ENCODE results near the gene UGCG. TPM values are rescaled to one million over a fixed set of nuclear protein-coding genes. Genes with fewer than 3 reads are reported as not detected.

The UGCG gene
- total and polyA plus RNA-seq, 2 of the 8 experiments (the other 6 are each of a cell fraction or from before 2014, with no cell fraction given): 14.9 to 34.0 TPM

GRCh38 chr9:111898331-111899096 lies 1.9 kb downstream of the UGCG start:
- H3K79me1 ChIP-seq (ENCODE audit: low read depth, low read length): peaks cover 3% of the 10 kb centered on the region; the same call in 1 of the 2 replicates
- no peak overlapping the region for H4K8ac ChIP-seq (ENCODE audit: extremely low read depth, insufficient read depth, low read length)
- no peaks in the 10 kb centered on the region for H3K36me3 ChIP-seq (ENCODE audit: control insufficient read depth in 2 of 4, insufficient read depth in 4 of 4, low read length in 3 of 4)
- H2BK20ac ChIP-seq (ENCODE audit: low read length): no peak overlapping the region
- H3K4me1 ChIP-seq (replicated peaks in 1 of 4; ENCODE audit: control insufficient read depth in 3 of 4, insufficient read depth in 4 of 4, low read length in 3 of 4): peaks cover 0 to 5% (median 0%) of the 10 kb centered on the region in 4 experiments; a peak in 4 of 7 replicates
- no peak overlapping the region for H3K9ac ChIP-seq (replicated peaks in 1 of 4; ENCODE audit: extremely low read depth in 1 of 4, low read depth in 3 of 4, low read length in 3 of 4)
- WGBS, 2 experiments (ENCODE audit: extremely low coverage in 1 of 2, insufficient coverage in 1 of 2, insufficient read length in 1 of 2, insufficient replicate concordance in 2 of 2, low coverage in 1 of 2, low lambda C conversion rate in 2 of 2, missing lambda C conversion rate in 1 of 2): 81% methylated on average over 4 of the region's 4 CpGs; no CpG with 5 or more reads in 1 of the 2 experiments
- no peaks in the 10 kb centered on the region for H3K27me3 ChIP-seq (replicated peaks in 1 of 4; ENCODE audit: control insufficient read depth in 3 of 4, extremely low read depth in 1 of 4, insufficient read depth in 3 of 4, low read length in 3 of 4)
- TF ChIP-seq CBX5 (IDR thresholded peaks at IDR 0.05; ENCODE audit: low read depth, low read length): no peak
- no peak for TF ChIP-seq KDM4A (IDR thresholded peaks at IDR 0.05; ENCODE audit: low read depth, low read length, severe bottlenecking)
- TF ChIP-seq SIRT6 (IDR thresholded peaks at IDR 0.05; ENCODE audit: low read length): no peak
- TF ChIP-seq BRCA1 (IDR thresholded peaks at IDR 0.05; ENCODE audit: low read depth, low read length): no peak
- TF ChIP-seq ASH2L (IDR thresholded peaks at IDR 0.05; ENCODE audit: low read length): no peak
- TF ChIP-seq CTBP2 (IDR thresholded peaks at IDR 0.05; ENCODE audit: borderline replicate concordance, insufficient read depth, insufficient read length, low read length): no peak
- no peak for TF ChIP-seq HDAC2 (IDR thresholded peaks at IDR 0.05; ENCODE audit: borderline replicate concordance in 1 of 2, low read depth in 2 of 2, low read length in 2 of 2)
- no peak for TF ChIP-seq NANOG (IDR thresholded peaks at IDR 0.05; ENCODE audit: insufficient read depth, low read depth, low read length, poor library complexity, severe bottlenecking)
- no peak for TF ChIP-seq CEBPB (IDR thresholded peaks at IDR 0.05; ENCODE audit: low read depth, low read length)
- peak overlapping the region; percentile 76 to 77 for H3K4me2 ChIP-seq (ENCODE audit: insufficient read depth in 1 of 2, low read depth in 2 of 2, low read length in 2 of 2)
- H3K27ac ChIP-seq (ENCODE audit: low read depth, low read length): no peak overlapping the region
- no peak overlapping the region for H4K5ac ChIP-seq (ENCODE audit: insufficient read length, low read depth, low read length)
- ChIA-PET CTCF (ENCODE audit: partially characterized antibody) (no interaction called here), POLR2A (ENCODE audit: partially characterized antibody) (interaction anchor here (1.7 kb wide), 1 partner anchor 8 kb away, joined by 10 read pairs; no protein-coding TSS in a partner anchor)
- no peak overlapping the region for H2AK5ac ChIP-seq (ENCODE audit: low read depth, low read length)
- no peak overlapping the region for H4K91ac ChIP-seq (replicated peaks; ENCODE audit: insufficient read length, low read length)
- H3K23me2 ChIP-seq (ENCODE audit: low read depth, low read length): peaks cover 10% of the 10 kb centered on the region
- peaks cover 0 to 6% of the 10 kb centered on the region in 2 experiments for H4K20me1 ChIP-seq (replicated peaks in 1 of 2; ENCODE audit: control insufficient read depth in 1 of 2, insufficient read depth in 2 of 2, low read length in 2 of 2)
- H3K9me3 ChIP-seq (ENCODE audit: insufficient read depth in 2 of 2, low read depth in 1 of 2, low read length in 1 of 2): no peaks in the 10 kb centered on the region
- no peak overlapping the region for H2BK5ac ChIP-seq (ENCODE audit: low read depth, low read length)
- H2BK15ac ChIP-seq (ENCODE audit: low read length): no peak overlapping the region
- peaks cover 23 to 64% of the 10 kb centered on the region in 2 experiments for H3K79me2 ChIP-seq (ENCODE audit: control insufficient read depth in 1 of 2, insufficient read depth in 2 of 2, low read length in 2 of 2)
- H3K23ac ChIP-seq (ENCODE audit: insufficient read length): no peak overlapping the region
- no peak overlapping the region for H3K14ac ChIP-seq (ENCODE audit: insufficient read length)
- no peak overlapping the region for H2BK120ac ChIP-seq (replicated peaks; ENCODE audit: low read depth, low read length)
- no peak overlapping the region for H2AFZ ChIP-seq (ENCODE audit: low read length)
- no peak for FAIRE-seq
- H3K4me3 ChIP-seq (ENCODE audit: extremely low read depth in 1 of 4, insufficient read depth in 2 of 4, low read depth in 3 of 4, low read length in 4 of 4): peak overlapping the region in 3 of 4 experiments; percentile 79 to 98 (median 86); a peak in 5 of 8 replicates
- no peak for DNase-seq (ENCODE audit: low read depth in 1 of 2, low spot score in 2 of 2)
- H3K18ac ChIP-seq (ENCODE audit: extremely low read depth, low read length): no peak overlapping the region
- H2BK12ac ChIP-seq (ENCODE audit: low read depth, low read length): no peak overlapping the region
- H3K56ac ChIP-seq (replicated peaks; ENCODE audit: insufficient read length, low read depth, low read length): no peak overlapping the region
- H3K4ac ChIP-seq (replicated peaks; ENCODE audit: insufficient read length, low read depth, low read length): no peak overlapping the region

All from H1 (cell line).